Measurements from ENCODE around the gene RAB15. TPM values are rescaled to one million over a fixed set of nuclear protein-coding genes. Genes with fewer than 3 reads are reported as not detected.
A peak's percentile ranks its signal among the peaks of the same experiment; 100 is the strongest.

Gene RAB15
- total and polyA plus RNA-seq, 2 of the 8 experiments (the other 6 are each of a cell fraction or from before 2014, with no cell fraction given): 38.8 to 58.1 TPM

DNA sequence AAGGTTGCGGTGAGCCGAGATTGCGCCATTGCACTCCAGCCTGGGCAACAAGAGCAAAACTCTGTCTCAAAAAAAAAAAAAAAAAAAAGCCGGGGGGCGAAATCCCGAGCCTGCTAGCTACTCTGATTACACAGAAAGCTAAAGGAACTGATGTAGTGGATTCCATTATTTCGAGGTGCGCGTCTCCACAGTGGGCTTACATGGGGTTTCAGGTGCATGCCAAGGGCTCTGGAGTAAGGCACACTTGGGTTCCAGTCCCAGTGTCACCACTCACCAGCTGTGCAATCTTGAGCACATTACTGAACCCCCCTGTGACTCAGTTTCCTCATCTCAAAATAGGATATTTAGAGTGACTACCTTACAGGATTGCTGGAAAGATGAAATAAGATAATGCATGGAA, 1.7 kb upstream of the RAB15 start:
- no peak overlapping the region for H3K4me3 ChIP-seq (ENCODE audit: extremely low read depth in 1 of 4, insufficient read depth in 2 of 4, low read depth in 3 of 4, low read length in 4 of 4)
- H3K79me2 ChIP-seq (ENCODE audit: control insufficient read depth in 1 of 2, insufficient read depth in 2 of 2, low read length in 2 of 2): peaks cover 0 to 8% of the 10 kb centered on the region in 2 experiments; a peak in 1 of 4 replicates
- no peak overlapping the region for H2BK12ac ChIP-seq (ENCODE audit: low read depth, low read length)
- H3K4ac ChIP-seq (replicated peaks; ENCODE audit: insufficient read length, low read depth, low read length): peak overlapping the region; percentile 21
- H2BK5ac ChIP-seq (ENCODE audit: low read depth, low read length): no peak overlapping the region
- WGBS, 2 experiments (ENCODE audit: extremely low coverage in 1 of 2, insufficient coverage in 1 of 2, insufficient read length in 1 of 2, insufficient replicate concordance in 2 of 2, low coverage in 1 of 2, low lambda C conversion rate in 2 of 2, missing lambda C conversion rate in 1 of 2): no CpG with 5 or more reads among the region's 9 CpGs
- no peak overlapping the region for H4K8ac ChIP-seq (ENCODE audit: extremely low read depth, insufficient read depth, low read length)
- H4K5ac ChIP-seq (ENCODE audit: insufficient read length, low read depth, low read length): no peak overlapping the region
- H3K23ac ChIP-seq (ENCODE audit: insufficient read length): no peak overlapping the region
- ChIA-PET CTCF (ENCODE audit: partially characterized antibody) (interaction anchor here (0.8 to 1.6 kb wide), 4 partner anchors 11 to 22 kb away, joined by 3 to 7 read pairs (median 4); no protein-coding TSS in a partner anchor), POLR2A (ENCODE audit: partially characterized antibody) (interaction anchor here (0.7 to 3.6 kb wide), 3 partner anchors 12 to 579 kb away, joined by 3 to 17 read pairs (median 3); partner anchors contain the start of gene FNTB)
- FAIRE-seq (no peak), DNase-seq (ENCODE audit: low read depth in 1 of 2, low spot score in 2 of 2) (no peak)
- H3K18ac ChIP-seq (ENCODE audit: extremely low read depth, low read length): no peak overlapping the region
- TF ChIP-seq HDAC2 (IDR thresholded peaks at IDR 0.05; ENCODE audit: borderline replicate concordance in 1 of 2, low read depth in 2 of 2, low read length in 2 of 2) (no peak), RXRA (IDR thresholded peaks at IDR 0.05; ENCODE audit: insufficient read depth, low read depth, low read length) (no peak), POU5F1 (IDR thresholded peaks at IDR 0.05; ENCODE audit: low read depth, low read length) (no peak)
- H3K9me3 ChIP-seq (ENCODE audit: insufficient read depth in 2 of 2, low read depth in 1 of 2, low read length in 1 of 2): no peaks in the 10 kb centered on the region
- no peak overlapping the region for H3K14ac ChIP-seq (ENCODE audit: insufficient read length)
- H4K91ac ChIP-seq (replicated peaks; ENCODE audit: insufficient read length, low read length): peak overlapping the region; percentile 7
- H2BK20ac ChIP-seq (ENCODE audit: low read length): peak overlapping the region; percentile 93; the same call in 1 of the 2 replicates
- peak overlapping the region in 1 of 2 experiments; percentile 31; a peak in 1 of 4 replicates for H3K4me2 ChIP-seq (ENCODE audit: insufficient read depth in 1 of 2, low read depth in 2 of 2, low read length in 2 of 2)
- peaks cover 2% of the 10 kb centered on the region; the same call in 1 of the 2 replicates for H3K23me2 ChIP-seq (ENCODE audit: low read depth, low read length)
- H3K27ac ChIP-seq (ENCODE audit: low read depth, low read length): no peak overlapping the region
- 0 out of 2 replicates have a peak, but pooled peaks cover 2% of the 10 kb centered on the region for H3K79me1 ChIP-seq (ENCODE audit: low read depth, low read length)
- no peak overlapping the region for H2AK5ac ChIP-seq (ENCODE audit: low read depth, low read length)
- H2AFZ ChIP-seq (ENCODE audit: low read length): no peak overlapping the region
- H3K9ac ChIP-seq (replicated peaks in 1 of 4; ENCODE audit: extremely low read depth in 1 of 4, low read depth in 3 of 4, low read length in 3 of 4): no peak overlapping the region
- no peak overlapping the region for H2BK15ac ChIP-seq (ENCODE audit: low read length)
- peaks cover 4 to 27% (median 14%) of the 10 kb centered on the region in 4 experiments for H3K4me1 ChIP-seq (replicated peaks in 1 of 4; ENCODE audit: control insufficient read depth in 3 of 4, insufficient read depth in 4 of 4, low read length in 3 of 4)
- peaks cover 0 to 24% (median 8%) of the 10 kb centered on the region in 4 experiments; a peak in 4 of 7 replicates for H3K27me3 ChIP-seq (replicated peaks in 1 of 4; ENCODE audit: control insufficient read depth in 3 of 4, extremely low read depth in 1 of 4, insufficient read depth in 3 of 4, low read length in 3 of 4)
- H3K36me3 ChIP-seq (ENCODE audit: control insufficient read depth in 2 of 4, insufficient read depth in 4 of 4, low read length in 3 of 4): no peaks in the 10 kb centered on the region
- no peak overlapping the region for H2BK120ac ChIP-seq (replicated peaks; ENCODE audit: low read depth, low read length)
- H3K56ac ChIP-seq (replicated peaks; ENCODE audit: insufficient read length, low read depth, low read length): no peak overlapping the region
- peaks cover 0 to 2% of the 10 kb centered on the region in 2 experiments for H4K20me1 ChIP-seq (replicated peaks in 1 of 2; ENCODE audit: control insufficient read depth in 1 of 2, insufficient read depth in 2 of 2, low read length in 2 of 2)

All from H1 (cell line).